GM19372 (cell line): Measurements from ENCODE around the gene CLTC.
A peak's percentile ranks its signal among the peaks of the same experiment; 100 is the strongest.

Source experiments
- ATAC-seq: cut with Tn5 transposase; IDR thresholded peaks from one replicate; pipeline ENCODE4 v1.9.1; 2021; ENCODE audit warnings: mild to moderate bottlenecking, low read depth, moderate library complexity; ENCODE audit not compliant: unreplicated experiment

CLTC gene

DNA sequence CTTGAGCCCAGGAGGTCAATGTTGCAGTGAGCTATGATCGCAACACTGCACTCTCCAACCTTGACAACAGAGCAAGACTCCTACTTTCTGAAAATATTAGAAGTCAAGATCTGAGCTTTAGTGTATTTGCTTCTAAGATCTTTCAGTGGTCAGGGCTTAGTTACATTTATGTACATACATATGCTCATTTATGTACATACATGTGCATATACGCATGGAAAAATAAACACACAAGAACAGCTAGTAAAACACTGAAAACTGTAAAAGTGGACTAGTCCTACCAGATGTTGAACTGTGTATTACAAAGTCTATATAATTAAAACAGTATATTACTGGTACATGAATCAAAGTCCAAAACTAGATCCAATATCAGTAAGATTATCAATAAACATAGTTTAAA, 59.2 kb downstream of the CLTC start:
- ATAC-seq: no peak

- ATAC-seq: no peak
Observed at GRCh38 chr17:59680314-59680713, 60.6 kb downstream of the CLTC start.

DNA sequence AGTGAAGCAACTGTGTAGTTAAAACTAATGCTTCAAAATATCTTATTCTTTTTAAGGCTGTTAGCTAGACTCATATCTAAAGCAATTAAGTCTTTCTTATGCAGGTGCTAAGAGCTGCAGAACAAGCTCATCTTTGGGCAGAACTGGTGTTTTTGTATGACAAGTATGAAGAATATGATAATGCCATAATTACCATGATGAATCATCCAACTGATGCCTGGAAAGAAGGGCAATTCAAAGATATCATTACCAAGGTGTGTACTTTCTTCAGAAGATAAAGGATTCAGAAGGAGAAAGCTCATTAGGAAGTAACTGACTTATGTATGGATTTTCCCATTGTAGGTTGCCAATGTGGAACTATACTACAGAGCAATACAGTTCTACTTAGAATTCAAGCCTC, 63.6 kb downstream of the CLTC start:
- ATAC-seq: no peak

GRCh38 chr17:59684967-59685366, 65.3 kb downstream of the CLTC start:
- ATAC-seq: no peak

- no peak for ATAC-seq
Observed at GRCh38 chr17:59688008-59688407, 68.3 kb downstream of the CLTC start.

DNA sequence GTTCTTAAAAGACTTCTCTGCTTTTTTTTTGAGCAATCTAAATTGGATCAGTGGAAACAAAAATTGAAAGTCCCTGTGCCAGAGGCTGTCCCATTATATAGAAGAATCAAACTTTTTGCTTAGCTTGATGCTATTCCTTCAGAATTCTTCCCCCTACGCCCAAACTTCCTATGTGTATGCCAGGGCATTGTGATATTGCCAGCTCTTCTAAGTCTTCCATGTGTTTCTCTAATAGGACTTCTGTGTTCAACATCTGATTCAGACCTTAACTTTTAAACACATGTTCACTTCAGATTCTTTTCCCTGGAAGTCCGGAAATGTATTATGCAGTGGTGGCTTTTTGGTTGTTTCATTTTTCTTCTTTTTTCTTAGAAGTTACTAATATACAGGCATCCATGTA, 68.8 kb downstream of the CLTC start:
- no peak for ATAC-seq

DNA sequence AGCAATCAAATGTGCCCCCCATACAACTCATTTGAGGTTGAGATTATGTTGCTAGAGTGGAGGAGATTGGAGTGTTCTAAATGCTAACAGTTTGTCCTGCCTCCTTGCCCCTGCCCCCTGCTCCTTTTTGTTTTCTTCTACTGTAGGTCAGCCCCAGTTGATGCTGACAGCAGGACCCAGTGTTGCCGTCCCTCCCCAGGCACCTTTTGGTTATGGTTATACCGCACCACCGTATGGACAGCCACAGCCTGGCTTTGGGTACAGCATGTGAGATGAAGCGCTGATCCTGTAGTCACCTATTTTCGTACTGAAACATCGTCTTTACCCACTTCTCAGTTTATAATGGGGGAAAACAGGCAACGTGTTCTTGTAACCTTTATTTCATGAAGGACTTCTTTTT, 73.9 kb downstream of the CLTC start:
- no peak for ATAC-seq

GRCh38 chr17:59694344-59694743, 74.6 kb downstream of the CLTC start:
- ATAC-seq: no peak

DNA sequence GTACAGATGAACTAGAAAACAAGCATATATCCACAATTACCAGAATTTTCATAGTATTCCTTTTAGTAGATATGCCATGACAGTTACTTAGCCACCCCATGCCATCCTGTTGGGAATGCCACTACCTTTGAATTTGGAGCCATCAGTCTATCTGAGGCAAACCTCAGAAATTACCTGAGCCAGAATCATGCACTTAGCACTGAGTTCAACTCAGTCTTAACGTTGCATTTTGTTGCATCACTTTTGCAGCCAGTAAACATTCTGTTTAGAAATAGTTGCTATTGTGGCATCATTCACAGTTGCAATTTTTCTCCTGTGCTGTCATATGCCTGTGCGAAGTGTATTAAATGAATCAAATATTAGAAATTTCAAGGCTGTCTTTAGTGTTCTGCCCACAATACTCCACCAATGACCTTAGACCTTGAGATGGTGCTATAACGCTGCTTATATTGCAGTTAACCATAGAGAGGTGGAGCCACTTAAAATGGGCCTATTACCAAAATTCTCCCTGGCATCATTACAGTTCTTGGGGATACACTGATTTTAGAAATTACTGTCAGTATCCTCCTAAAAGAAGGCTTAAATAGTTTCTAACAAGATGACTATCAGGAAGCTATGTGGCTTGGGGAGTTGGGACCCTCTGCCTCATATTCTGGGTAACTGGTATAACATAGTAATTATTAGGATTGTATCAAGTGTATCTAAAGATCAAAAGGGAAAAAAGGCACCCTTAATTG, 76.4 kb downstream of the CLTC start:
- ATAC-seq: no peak

GRCh38 chr17:59696682-59697277, 77.1 kb downstream of the CLTC start:
- no peak for ATAC-seq

DNA sequence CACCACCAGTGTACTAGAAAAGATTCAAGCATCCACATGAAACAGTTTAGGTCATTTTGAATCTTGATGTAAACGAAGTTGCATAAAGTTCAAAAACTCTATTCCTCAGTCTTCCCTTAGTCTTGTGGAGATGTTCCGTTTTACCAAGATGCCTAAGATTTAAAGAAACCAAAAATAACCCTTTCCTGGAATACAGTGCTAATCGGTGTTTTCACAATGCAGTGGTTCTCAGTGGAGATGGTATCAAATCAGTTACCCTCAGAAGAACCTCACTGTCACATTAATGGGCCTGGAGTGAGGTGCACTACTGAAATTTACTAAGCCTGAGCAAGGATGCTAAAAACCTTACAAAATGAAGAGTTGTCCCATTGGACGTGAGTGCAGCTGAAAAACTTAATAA, 78.4 kb downstream of the CLTC start:
- no peak for ATAC-seq

GRCh38 chr17:59699218-59699617, 79.5 kb downstream of the CLTC start:
- ATAC-seq: no peak

DNA sequence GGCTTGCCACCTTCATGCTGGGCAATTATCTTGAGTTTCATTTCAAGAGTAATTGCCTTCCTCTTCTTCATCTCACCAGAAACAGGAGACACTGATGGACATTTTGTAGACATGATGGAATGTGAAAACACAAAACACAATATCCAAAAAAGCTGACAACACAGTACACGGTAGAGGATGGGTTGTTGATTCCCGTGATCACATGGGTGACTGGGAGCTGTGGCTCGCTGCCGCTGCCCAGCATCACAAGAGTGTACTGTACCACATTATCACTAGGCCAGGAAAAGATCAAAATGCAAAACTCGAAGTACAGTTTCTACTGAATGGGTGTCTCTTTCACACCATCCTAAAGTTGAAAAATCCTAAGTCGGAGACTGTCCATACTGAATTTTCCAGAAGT, 80.1 kb downstream of the CLTC start:
- ATAC-seq: no peak

DNA sequence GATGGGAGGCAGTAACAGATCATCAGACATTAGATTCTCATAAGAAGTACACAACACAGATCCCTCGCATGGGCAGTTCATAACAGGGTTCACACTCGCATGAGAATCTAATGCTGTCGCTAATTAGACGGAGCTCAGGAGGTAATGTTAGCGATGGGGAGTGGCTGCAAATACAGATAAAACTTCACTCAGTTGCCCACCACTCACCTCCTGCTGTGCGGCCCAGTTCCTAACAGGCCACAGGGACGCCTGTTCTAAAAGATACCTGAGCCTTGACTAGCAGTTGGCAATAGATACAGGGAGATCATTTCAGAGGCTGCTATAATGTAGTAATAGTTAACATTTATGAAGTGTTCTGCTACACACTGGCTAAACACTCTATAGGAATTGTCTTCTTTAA, 82.6 kb downstream of the CLTC start:
- ATAC-seq: no peak

DNA sequence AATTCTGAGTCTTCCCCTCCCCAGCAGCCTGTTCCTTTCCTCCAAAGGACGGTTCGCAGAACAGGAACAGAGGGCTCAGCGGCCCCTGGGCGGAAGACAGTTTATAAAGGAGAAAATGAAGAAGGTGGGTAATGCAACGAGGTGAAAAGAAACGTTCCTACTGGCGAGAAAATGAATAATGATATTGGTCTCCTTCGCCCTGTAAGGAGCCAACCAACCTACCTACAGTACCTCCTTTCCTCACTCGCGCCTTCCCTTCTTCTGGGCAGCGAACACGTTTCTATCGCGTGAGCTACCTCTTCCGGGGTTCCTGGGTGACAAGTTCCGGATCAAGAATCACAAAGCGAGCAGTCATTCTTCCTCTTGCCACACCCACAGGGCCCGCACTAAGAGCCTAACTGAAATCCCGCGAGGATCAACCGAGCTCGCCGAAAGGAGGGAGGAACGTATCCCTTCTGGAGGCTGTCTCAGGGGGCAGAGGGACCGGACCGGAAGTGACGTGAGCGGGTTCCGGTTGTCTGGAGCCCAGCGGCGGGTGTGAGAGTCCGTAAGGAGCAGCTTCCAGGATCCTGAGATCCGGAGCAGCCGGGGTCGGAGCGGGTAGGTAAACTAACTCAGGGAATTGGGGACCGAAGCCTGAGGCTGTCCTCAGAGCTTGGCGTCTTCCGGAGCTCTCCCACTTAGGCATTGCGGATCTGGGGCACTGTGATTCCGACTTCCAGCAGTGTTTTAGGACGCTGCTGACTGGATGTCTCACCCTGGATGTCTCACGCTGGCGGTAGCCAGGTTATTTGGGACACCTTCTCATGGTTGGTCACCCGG, 87.7 kb downstream of the CLTC start, which contains the start of the genes PTRH2 and VMP1:
Gene PTRH2 (minus strand): TSS at position 282 of the 822 bp plus-strand sequence. CDS start 9,452 bp downstream, outside the sequence.
Gene VMP1 (plus strand): TSS at position 506 of the 822 bp plus-strand sequence. CDS start 23,793 bp downstream, outside the sequence.
- peak; percentile 94 for ATAC-seq

DNA sequence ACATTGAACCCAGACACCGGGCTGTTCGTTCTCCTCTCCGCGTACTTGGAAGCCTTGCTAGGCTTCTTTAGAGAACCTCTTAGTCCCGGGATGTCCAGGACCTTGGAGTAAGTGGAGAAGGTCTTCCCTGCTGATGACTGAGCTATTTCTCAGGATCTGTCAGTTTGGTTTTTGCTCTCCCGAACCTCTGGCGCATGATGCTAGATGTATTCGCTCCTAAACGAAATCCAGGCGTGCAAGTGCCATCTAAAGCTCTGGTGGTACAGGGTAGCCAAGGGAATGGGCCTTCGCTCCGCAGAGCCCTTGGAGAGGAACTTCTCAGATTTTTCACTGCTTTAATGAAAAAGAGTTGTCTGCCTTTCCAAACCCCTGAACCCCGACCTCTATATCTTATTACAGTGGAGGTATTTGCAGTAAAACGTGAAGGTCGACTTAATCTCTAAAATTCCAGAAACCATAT, 88.3 kb downstream of the CLTC start:
- no peak for ATAC-seq

- no peak for ATAC-seq
Observed at GRCh38 chr17:59711936-59712335, 92.2 kb downstream of the CLTC start.

- no peak for ATAC-seq
Observed at GRCh38 chr17:59712862-59713261, 93.2 kb downstream of the CLTC start.

GRCh38 chr17:59714255-59714654, 94.6 kb downstream of the CLTC start:
- ATAC-seq: no peak

DNA sequence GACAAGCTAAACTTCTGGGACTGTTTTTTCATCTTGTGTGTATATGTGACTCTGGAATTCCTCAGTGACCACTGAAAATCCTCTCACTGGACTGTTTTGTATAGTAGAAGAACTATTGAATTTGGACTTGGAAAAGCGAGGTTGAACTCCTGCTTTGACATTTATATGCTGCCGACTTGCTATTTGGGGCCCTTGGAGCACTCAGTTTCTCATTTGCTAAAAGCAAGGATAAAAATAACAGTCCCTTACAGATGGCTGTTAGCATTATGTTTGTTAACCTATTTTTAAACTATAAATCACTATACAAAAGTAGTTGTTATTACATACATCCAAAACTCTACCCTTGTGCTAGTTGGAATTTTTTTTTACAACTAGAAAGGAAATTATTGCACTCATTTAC, 96.7 kb downstream of the CLTC start:
- ATAC-seq: no peak

- no peak for ATAC-seq
Observed at GRCh38 chr17:59719526-59719925, 99.8 kb downstream of the CLTC start.
